ENCODE results near the gene INPP5E. TPM values are rescaled to one million over a fixed set of nuclear protein-coding genes. Genes with fewer than 3 reads are reported as not detected.
A peak's percentile ranks its signal among the peaks of the same experiment; 100 is the strongest.

INPP5E gene
- total and polyA plus RNA-seq, 2 experiments from 2014 or later, result 5.0 to 8.1 TPM

DNA sequence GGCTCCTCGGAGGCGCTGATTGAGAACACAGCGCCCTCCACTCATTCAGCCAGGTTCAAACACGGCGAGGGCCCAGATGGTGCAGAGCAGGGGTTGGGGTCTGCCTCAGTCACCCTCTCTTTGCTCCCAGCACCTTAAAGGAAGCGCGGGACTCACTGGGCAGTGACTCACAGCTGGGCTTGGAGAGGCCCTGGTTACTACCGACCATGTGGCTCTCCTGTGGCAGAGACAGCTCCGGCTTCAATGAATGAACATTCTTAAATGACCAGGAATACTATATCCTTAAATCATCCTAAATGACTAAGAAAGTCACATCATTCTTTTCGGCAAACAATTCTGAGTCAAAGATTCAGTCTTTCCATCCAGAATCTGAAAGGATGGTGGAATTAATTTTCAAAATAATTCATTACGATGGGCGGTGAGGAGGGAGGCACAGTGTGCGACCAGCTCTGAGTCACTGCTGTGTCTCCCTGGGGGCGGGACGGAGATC is 1.6 kb upstream of the INPP5E start:
- no peak for TF ChIP-seq EZH2phosphoT487 (IDR thresholded peaks at IDR 0.05; ENCODE audit: insufficient read depth, low read depth)
- no peak for TF ChIP-seq EZH2 (IDR thresholded peaks at IDR 0.05; ENCODE audit: insufficient read depth, poor library complexity, severe bottlenecking)
- H3K4me3 ChIP-seq, result no peak overlapping the region
- H3K9me3 ChIP-seq (ENCODE audit: low read depth), result no peaks in the 10 kb centered on the region
- no peak overlapping the region for H3K27ac ChIP-seq
- WGBS, 2 experiments (ENCODE audit: low coverage in 1 of 2, low lambda C conversion rate in 2 of 2, missing lambda C conversion rate in 2 of 2), result 83 to 84% methylated on average over 15 of the region's 15 CpGs
- no peaks in the 10 kb centered on the region for H3K9me2 ChIP-seq (ENCODE audit: insufficient read depth)
- peaks cover 8% of the 10 kb centered on the region; the same call in 1 of the 2 replicates for H4K20me1 ChIP-seq (ENCODE audit: insufficient read depth)
- peak; percentile 38 for DNase-seq
- H3F3A ChIP-seq (ENCODE audit: insufficient read depth), result peaks cover 15% of the 10 kb centered on the region
- no peak overlapping the region for H3K4me2 ChIP-seq (ENCODE audit: unreplicated experiment)
- peaks cover 35% of the 10 kb centered on the region for H3K79me2 ChIP-seq (ENCODE audit: insufficient read depth)
- H2AFZ ChIP-seq, result no peak overlapping the region
- no peak overlapping the region for H3K9ac ChIP-seq
- no peaks in the 10 kb centered on the region for H3K27me3 ChIP-seq (replicated peaks; ENCODE audit: insufficient read depth)
- peaks cover 28% of the 10 kb centered on the region for H3K36me3 ChIP-seq (ENCODE audit: low read depth)
- peaks cover 12% of the 10 kb centered on the region for H3K4me1 ChIP-seq (ENCODE audit: insufficient read depth)
- in situ Hi-C loops (cut with MboI), result no loop called here

DNA sequence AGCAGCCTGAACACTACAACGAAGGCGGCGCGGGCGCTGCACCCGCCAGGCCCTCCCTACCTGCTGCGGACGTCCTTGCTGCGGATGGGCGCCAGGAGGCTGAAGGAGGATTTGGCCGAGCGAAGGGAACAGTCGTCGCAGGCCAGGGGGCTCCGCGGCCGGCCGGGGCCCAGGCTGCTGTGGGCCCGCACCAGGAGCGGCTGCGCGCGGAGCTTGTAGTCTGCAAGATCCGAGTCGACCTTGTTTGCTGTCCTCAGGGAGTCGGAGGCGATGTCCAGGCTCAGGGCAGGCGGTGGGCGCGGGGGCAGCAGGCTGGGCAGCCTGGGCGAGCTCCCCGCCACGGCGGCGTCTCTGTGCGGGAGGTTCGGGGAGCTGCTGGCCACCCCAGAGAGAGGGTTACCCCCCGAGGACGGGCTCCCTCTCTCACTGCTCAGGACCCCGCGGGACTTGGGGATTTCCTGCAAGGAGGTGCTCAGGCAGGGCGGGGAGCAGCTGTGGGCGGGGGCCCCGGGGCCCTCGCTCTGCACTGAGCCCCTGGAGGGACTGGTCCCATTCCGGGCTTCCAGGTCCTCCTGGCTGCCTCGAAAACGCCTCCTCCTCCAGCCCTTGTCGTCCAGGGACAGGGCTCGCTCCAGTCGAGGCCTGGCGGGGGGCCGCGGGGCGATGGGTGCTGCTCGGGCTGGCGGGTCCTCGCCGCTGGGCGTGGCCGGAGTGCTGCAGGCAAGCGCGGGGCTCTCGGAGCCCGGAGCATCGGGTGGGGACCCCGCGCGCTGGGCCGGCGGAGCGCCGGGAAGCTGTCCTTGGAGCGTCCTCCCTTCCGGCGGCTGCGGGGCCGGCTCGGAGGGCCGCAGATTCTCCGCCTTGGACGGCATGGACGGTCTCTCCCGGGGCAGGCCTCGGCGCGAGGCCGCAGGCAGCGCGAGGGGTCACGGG is 831 bp downstream of the INPP5E start:
- 1 to 2% methylated on average over 52 to 75 of the region's 91 CpGs for whole genome bisulfite sequencing, 2 experiments (ENCODE audit: low coverage in 1 of 2, low lambda C conversion rate in 2 of 2, missing lambda C conversion rate in 2 of 2)
- Histone ChIP-seq H3K4me2 (ENCODE audit: unreplicated experiment) (peak overlapping the region; percentile 92), H3K9ac (peak overlapping the region; percentile 82), H3K4me1 (ENCODE audit: insufficient read depth) (peaks cover 12% of the 10 kb centered on the region), H3K36me3 (ENCODE audit: low read depth) (peaks cover 15% of the 10 kb centered on the region), H3K9me2 (ENCODE audit: insufficient read depth) (no peaks in the 10 kb centered on the region), H3F3A (ENCODE audit: insufficient read depth) (peaks cover 13% of the 10 kb centered on the region), H2AFZ (peak overlapping the region; percentile 55), H3K27me3 (replicated peaks; ENCODE audit: insufficient read depth) (no peaks in the 10 kb centered on the region), H3K4me3 (peak overlapping the region; percentile 83), H3K79me2 (ENCODE audit: insufficient read depth) (peaks cover 49% of the 10 kb centered on the region), H3K27ac (peak overlapping the region; percentile 38), H3K9me3 (ENCODE audit: low read depth) (no peaks in the 10 kb centered on the region), H4K20me1 (ENCODE audit: insufficient read depth) (peaks cover 8% of the 10 kb centered on the region; the same call in 1 of the 2 replicates)
- no peak for TF ChIP-seq EZH2phosphoT487 (IDR thresholded peaks at IDR 0.05; ENCODE audit: insufficient read depth, low read depth)
- no peak for TF ChIP-seq EZH2 (IDR thresholded peaks at IDR 0.05; ENCODE audit: insufficient read depth, poor library complexity, severe bottlenecking)
- in situ Hi-C loops (cut with MboI), result no loop called here
- DNase-seq, result peak; percentile 60

DNA sequence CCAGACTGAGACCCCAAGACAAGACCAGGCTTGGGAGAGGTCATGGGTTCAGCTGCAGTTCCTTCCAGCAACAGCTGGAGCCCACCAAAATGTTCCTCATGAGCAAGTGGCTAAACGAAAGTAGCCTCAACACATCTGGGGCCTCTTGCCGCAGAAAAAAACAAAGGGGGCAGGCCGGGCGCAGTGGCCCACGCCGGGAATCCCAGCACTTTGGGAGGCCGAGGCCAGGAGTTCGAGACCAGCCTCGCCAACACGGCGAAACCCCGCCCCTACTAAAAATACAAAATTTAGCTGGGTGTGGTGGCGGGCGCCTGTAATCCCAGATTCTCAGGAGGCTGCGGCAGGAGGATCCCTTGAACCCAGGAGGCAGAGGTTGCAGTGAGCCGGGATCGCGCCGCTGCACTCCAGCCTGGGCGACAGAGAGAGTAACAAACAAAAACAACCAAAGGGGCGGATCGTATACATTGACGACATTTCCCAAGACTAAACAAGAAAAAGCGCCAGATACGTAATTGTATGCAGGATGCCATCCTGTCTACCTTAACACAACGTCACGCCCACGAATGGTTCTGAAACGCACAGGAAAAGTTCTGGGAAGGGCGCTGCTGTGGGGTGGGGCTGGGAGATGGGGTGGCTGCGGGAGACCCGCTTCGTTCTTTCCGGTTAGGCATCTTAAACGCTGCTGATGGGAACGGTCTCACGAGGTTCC is 1.7 kb downstream of the INPP5E start:
- peaks cover 12% of the 10 kb centered on the region for H3K4me1 ChIP-seq (ENCODE audit: insufficient read depth)
- H3K4me2 ChIP-seq (ENCODE audit: unreplicated experiment), result peak overlapping the region; percentile 92
- 29 to 30% methylated on average over 35 to 37 of the region's 37 CpGs for WGBS, 2 experiments (ENCODE audit: low coverage in 1 of 2, low lambda C conversion rate in 2 of 2, missing lambda C conversion rate in 2 of 2)
- H2AFZ ChIP-seq, result peak overlapping the region; percentile 55
- peaks cover 49% of the 10 kb centered on the region for H3K79me2 ChIP-seq (ENCODE audit: insufficient read depth)
- H3K27ac ChIP-seq, result peak overlapping the region; percentile 38
- no peak for TF ChIP-seq EZH2 (IDR thresholded peaks at IDR 0.05; ENCODE audit: insufficient read depth, poor library complexity, severe bottlenecking)
- no peak for TF ChIP-seq EZH2phosphoT487 (IDR thresholded peaks at IDR 0.05; ENCODE audit: insufficient read depth, low read depth)
- in situ Hi-C loops (cut with MboI), result no loop called here
- peak; percentile 67 for DNase-seq
- peaks cover 13% of the 10 kb centered on the region for H3F3A ChIP-seq (ENCODE audit: insufficient read depth)
- peaks cover 13% of the 10 kb centered on the region for H3K36me3 ChIP-seq (ENCODE audit: low read depth)
- peaks cover 8% of the 10 kb centered on the region; the same call in 1 of the 2 replicates for H4K20me1 ChIP-seq (ENCODE audit: insufficient read depth)
- peak overlapping the region; percentile 83 for H3K4me3 ChIP-seq
- H3K9me3 ChIP-seq (ENCODE audit: low read depth), result no peaks in the 10 kb centered on the region
- peak overlapping the region; percentile 82 for H3K9ac ChIP-seq
- no peaks in the 10 kb centered on the region for H3K9me2 ChIP-seq (ENCODE audit: insufficient read depth)
- no peaks in the 10 kb centered on the region for H3K27me3 ChIP-seq (replicated peaks; ENCODE audit: insufficient read depth)

DNA sequence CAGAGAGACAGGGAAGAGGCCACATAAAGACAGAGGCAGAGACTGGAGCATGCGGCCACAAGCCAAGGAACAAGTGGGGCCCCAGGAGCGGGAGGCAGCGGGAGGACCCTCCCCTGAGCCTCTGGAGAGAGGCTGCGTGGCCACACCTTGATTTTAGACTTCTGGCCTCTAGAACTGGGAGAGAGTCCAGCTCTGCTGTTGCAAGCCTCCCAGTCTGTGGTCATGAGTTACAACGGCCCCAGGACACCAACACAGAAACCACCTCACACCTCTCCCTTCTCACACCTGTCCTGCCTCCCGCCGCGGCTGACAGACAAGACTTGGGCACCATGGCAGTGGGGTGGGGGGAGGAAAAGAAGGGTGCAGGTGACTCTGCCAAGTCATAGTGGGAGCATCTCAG is 2.2 kb downstream of the INPP5E start:
- Histone ChIP-seq H2AFZ (no peak overlapping the region), H3F3A (ENCODE audit: insufficient read depth) (peaks cover 13% of the 10 kb centered on the region), H3K4me3 (peak overlapping the region; percentile 83), H3K9me2 (ENCODE audit: insufficient read depth) (no peaks in the 10 kb centered on the region), H4K20me1 (ENCODE audit: insufficient read depth) (peaks cover 8% of the 10 kb centered on the region; the same call in 1 of the 2 replicates), H3K9me3 (ENCODE audit: low read depth) (no peaks in the 10 kb centered on the region), H3K27me3 (replicated peaks; ENCODE audit: insufficient read depth) (no peaks in the 10 kb centered on the region), H3K27ac (no peak overlapping the region), H3K9ac (peak overlapping the region; percentile 82), H3K36me3 (ENCODE audit: low read depth) (peaks cover 13% of the 10 kb centered on the region), H3K79me2 (ENCODE audit: insufficient read depth) (peaks cover 49% of the 10 kb centered on the region), H3K4me1 (ENCODE audit: insufficient read depth) (peaks cover 12% of the 10 kb centered on the region), H3K4me2 (ENCODE audit: unreplicated experiment) (peak overlapping the region; percentile 92)
- peak; percentile 69 for DNase-seq
- WGBS, 2 experiments (ENCODE audit: low coverage in 1 of 2, low lambda C conversion rate in 2 of 2, missing lambda C conversion rate in 2 of 2), result 60 to 61% methylated on average over 8 of the region's 8 CpGs
- no peak for TF ChIP-seq EZH2 (IDR thresholded peaks at IDR 0.05; ENCODE audit: insufficient read depth, poor library complexity, severe bottlenecking)
- no peak for TF ChIP-seq EZH2phosphoT487 (IDR thresholded peaks at IDR 0.05; ENCODE audit: insufficient read depth, low read depth)
- in situ Hi-C loops (cut with MboI), result no loop called here

All from GM23248 (cell line).